GF-D8 (cell line): ENCODE results near the gene ACER3.
"Not testable (repeated sequence)": the region's sequence is repeated elsewhere in the genome, so short reads cannot be mapped to it uniquely, and the experiment has no call there.

Experiments
- DNase-seq: peaks from one replicate; lab custom pipeline; 2025; lab: John Stamatoyannopoulos, UW

The ACER3 gene

GRCh38 chr11:77038029-77038824 lies 177.5 kb downstream of the ACER3 start:
- no peak for DNase-seq

- DNase-seq = no peak
Observed at GRCh38 chr11:77038825-77039326, 178.2 kb downstream of the ACER3 start.

- DNase-seq = no peak
Observed at GRCh38 chr11:77039491-77040400, 179.0 kb downstream of the ACER3 start.

- DNase-seq = no peak
Observed at GRCh38 chr11:77040401-77040777, 179.7 kb downstream of the ACER3 start.

- no peak for DNase-seq
Observed at GRCh38 chr11:77040889-77041288, 180.2 kb downstream of the ACER3 start.

- DNase-seq = no peak
Observed at GRCh38 chr11:77042111-77042726, 181.5 kb downstream of the ACER3 start.

GRCh38 chr11:77044356-77044755 lies 183.6 kb downstream of the ACER3 start:
- DNase-seq = no peak

GRCh38 chr11:77044886-77045285 lies 184.2 kb downstream of the ACER3 start:
- DNase-seq = no peak

GRCh38 chr11:77046060-77046501 lies 185.4 kb downstream of the ACER3 start:
- no peak for DNase-seq

GRCh38 chr11:77047007-77047927 lies 186.5 kb downstream of the ACER3 start:
- peak; percentile 50 for DNase-seq

- not testable (repeated sequence) for DNase-seq
Observed at GRCh38 chr11:77047928-77048446, 187.3 kb downstream of the ACER3 start.

- no peak for DNase-seq
Observed at GRCh38 chr11:77049026-77049425, 188.3 kb downstream of the ACER3 start.

GRCh38 chr11:77051511-77051910 lies 190.8 kb downstream of the ACER3 start:
- DNase-seq = no peak

GRCh38 chr11:77052518-77052917 lies 191.8 kb downstream of the ACER3 start:
- no peak for DNase-seq

GRCh38 chr11:77053217-77054015 lies 192.7 kb downstream of the ACER3 start:
- no peak for DNase-seq

- no peak for DNase-seq
Observed at GRCh38 chr11:77054084-77054483, 193.4 kb downstream of the ACER3 start.

GRCh38 chr11:77055101-77055561 lies 194.4 kb downstream of the ACER3 start:
- DNase-seq = no peak

GRCh38 chr11:77055913-77056312 lies 195.2 kb downstream of the ACER3 start:
- DNase-seq = no peak

GRCh38 chr11:77056814-77057402 lies 196.2 kb downstream of the ACER3 start:
- DNase-seq = no peak
